Activated gamma-delta T cell (primary cell): ENCODE measurements around the gene TOR1B.
A peak's percentile ranks its signal among the peaks of the same experiment; 100 is the strongest.
"Not testable (repeated sequence)": the region's sequence is repeated elsewhere in the genome, so short reads cannot be mapped to it uniquely, and the experiment has no call there.

Experiments
- DNase-seq: peaks from one replicate; lab custom pipeline; 2025; lab: John Stamatoyannopoulos, UW
- total RNA-seq, 2 donors: gene quantifications; one replicate each; lab custom pipeline; 2026; lab: John Stamatoyannopoulos, UW

The TOR1B gene, protein sequence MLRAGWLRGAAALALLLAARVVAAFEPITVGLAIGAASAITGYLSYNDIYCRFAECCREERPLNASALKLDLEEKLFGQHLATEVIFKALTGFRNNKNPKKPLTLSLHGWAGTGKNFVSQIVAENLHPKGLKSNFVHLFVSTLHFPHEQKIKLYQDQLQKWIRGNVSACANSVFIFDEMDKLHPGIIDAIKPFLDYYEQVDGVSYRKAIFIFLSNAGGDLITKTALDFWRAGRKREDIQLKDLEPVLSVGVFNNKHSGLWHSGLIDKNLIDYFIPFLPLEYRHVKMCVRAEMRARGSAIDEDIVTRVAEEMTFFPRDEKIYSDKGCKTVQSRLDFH
- total RNA-seq: 37.4 to 38.9 reads per million in 2 donors

DNA sequence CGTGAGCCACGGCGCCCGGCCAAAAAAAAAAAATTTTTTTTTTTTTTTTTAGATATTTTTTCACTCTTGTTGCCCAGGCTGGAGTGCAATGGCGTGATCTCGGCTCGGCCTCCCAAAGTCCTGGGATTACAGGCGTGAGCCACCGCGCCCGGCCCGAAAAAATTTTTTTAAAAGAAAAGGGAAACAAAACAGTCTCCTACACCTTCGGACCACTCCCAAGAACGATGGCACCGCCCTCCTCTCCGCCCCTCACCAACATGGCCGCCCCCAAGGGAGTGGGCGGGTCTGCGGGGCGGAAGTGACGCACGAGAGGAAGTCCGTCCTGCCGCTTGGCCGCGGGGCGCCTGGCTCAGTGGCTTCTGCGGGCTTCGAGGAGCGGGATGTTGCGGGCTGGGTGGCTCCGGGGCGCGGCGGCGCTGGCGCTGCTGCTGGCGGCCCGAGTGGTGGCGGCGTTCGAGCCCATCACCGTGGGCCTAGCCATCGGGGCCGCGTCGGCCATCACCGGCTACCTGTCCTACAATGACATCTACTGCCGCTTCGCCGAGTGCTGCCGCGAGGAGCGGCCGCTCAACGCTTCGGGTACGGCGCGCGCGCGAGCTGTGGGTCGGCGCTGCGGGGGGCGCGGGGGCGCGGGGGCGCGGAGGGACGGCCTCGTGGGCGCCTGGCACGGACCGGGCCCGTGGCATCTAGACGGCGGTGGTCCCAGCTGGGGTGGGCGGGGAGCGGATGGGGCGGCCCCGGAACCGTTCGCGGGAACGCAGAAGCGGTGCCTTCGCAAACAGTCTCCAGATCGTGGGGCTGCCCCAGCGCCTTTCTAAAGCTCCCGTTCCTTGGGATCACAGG lies at the start of gene TOR1B:
Gene TOR1B (plus strand): TSS at position 352 of the 843 bp plus-strand sequence. CDS start 29 bp downstream, at position 381.
- DNase-seq: peak; percentile 87

DNA sequence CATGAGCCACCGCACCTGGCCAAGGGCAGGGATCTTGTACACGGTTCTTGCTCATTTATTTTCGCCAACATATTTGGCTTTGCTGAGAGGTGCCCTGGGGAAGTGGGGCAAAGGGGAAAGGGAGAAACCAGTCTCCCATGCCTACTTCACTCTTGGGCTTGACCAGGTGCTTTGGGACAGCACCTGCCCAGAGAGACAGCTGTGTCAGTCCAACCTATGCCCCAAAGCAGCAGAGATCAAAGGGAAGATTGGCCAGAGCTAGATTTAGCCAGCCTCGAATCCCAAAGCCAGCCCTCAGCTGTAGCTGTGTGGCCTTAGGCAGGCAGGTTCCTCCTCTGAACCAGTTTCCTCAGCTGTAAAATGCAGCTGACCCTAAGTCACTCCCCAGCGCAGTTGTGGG lies 47.8 kb upstream of the TOR1B start:
- DNase-seq: no peak

DNA sequence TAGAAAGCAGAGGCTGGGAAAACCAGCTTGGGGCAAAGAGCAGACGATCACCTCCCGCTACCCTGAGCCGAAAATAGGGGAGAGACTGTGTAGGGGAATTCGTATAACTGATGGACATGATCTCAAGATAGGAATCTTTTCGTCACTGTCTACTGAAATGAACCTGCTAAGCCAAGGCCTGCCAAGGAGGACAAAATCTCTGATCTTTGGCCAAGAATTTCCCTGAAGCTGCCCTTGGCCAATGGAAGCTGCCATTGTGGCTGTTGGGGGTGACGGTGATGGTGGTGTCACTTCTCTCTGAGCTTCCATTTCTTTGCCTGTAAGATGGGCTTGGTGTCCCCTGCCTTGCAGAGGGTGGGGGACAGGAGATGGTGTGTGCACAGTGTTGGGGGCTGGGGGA lies 46.8 kb upstream of the TOR1B start:
- no peak for DNase-seq

DNA sequence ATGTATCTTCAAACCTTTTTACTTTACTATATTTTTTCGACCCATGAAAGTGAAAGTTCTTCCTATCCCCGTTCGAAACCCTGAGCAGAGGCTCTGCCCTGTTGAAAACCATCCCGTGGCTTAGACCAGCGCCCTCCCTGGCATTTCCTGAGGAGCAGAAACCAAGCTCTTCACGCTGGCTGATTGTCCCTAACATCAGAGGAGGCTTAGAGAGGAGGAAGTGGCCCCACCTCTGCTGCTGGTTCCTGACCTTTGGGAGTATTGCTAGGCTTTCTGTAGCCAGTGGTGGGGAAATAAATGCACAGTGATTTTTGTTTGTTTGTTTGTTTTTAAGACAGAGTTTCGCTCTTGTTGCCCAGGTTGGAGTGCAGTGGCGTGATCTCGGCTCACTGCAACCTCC lies 45.9 kb upstream of the TOR1B start:
- DNase-seq: no peak

DNA sequence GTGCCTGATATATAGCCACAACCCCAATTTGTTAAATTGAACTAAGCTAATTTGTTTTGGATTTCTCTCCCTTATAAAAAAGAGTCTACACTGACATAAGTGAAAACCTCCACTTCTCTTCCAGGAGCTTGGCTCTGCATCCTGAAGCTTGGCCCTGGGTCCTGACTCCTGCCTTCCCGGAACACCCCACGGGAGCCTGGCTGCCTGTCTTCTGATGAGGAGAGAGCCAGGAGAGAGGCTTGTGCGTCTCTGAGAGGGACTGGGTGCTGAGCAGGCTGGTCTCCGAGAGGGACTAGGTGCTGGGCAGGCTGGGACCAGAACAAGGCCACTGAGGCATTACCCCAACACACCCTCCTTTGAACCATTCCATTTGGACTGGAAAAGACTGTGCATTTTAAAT lies 43.7 kb upstream of the TOR1B start:
- DNase-seq: no peak

DNA sequence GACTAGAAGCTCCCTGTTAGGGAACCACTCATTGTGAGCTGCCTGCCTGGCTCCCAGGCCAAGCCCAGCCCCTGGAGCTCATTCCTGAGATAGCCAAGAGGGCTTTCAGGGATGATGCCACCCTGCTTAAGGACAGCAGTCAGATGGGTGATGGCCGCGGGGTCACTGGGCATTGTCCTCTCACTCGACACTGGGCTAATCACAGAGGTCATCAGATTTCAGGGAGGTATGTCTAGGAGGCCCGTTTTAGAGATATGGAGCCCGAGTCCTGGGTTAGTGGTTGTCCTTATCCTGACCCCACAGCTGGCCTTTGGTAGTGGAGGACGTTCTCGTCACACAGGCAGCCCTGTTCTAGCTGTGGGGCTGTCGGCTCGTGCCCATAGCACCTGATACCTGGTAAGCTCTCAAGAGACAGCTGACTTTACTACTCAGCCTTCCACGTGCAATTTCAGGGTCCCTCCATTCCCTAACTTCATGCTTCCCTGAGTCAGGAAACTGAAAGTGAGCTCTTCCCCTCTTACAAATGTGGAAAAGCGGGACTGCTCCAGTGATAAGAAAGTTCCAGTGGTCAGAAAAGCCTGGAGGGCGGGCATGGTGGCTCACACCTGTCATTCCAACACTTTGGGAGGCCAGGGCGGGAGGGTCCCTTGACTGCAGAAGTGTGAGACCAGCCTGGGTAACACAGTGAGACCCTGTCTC lies 43.0 kb upstream of the TOR1B start:
- no peak for DNase-seq

DNA sequence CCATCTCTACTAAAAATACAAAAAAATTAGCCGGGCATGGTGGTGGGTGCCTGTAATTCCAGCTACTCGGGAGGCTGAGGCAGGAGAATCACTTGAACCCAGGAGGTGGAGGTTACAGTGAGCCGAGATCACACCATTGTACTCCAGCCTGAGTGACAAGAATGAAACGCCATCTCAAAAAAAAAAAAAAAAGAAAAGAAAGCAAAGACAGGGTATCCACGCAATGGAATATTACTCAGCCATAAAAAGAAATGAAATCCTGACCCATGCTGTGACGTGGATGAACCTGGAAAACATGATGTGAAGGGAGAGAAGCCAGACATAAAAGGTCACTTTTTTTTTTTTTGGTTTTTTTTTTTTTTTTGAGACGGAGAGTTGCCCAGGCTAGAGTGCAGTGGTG lies 42.2 kb upstream of the TOR1B start:
- DNase-seq: not testable (repeated sequence)

DNA sequence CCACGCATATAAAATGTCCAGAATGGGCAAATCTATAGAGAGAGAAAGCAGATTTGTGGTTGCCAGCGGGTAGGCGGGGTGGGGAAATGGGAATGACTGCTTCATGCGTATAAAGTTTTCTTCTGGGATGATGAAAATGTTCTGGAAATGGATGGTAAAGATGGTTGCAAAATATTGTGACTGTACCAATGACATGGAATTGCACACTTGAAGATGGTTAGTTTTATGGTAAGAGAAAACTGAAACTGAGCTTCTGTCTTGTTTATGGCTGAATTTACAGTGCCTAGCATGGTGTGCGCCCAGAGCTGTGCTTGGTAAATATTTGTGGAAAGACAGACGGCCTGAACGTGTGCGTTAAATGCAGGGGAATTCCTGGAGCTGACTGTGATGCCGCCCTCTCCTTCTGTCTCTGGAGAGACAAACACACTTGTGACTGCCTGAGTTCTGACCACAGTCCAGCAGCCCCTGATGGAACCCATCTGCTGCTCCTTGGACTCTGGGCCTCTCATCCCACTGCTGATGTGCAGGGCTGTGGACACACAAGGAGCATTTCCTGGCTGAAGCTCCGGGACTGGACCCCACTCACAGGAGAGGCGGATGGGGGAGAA lies 41.6 kb upstream of the TOR1B start:
- DNase-seq: no peak

DNA sequence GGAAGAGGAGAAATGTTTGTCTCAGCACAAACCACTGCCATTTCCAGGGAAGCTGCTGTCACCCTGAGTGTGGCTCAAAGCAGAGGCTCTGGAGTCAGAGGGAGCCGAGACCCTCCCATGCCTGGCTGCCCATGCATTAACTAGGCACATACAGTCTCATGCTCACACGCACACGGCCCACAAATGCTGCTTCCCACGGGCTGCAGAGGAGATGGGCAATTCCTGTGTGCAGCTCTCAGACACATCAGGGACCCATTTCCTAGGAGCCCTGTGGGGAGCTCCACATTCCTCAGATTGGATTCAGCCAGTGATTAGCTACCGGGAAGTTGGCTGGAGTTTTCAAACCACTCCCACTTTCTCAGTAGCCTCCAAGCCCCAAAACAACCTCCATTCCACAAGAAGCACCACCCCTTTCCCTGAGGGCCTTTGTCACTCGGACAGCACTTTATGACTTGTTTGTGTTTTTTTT lies 41.0 kb upstream of the TOR1B start:
- DNase-seq: no peak

DNA sequence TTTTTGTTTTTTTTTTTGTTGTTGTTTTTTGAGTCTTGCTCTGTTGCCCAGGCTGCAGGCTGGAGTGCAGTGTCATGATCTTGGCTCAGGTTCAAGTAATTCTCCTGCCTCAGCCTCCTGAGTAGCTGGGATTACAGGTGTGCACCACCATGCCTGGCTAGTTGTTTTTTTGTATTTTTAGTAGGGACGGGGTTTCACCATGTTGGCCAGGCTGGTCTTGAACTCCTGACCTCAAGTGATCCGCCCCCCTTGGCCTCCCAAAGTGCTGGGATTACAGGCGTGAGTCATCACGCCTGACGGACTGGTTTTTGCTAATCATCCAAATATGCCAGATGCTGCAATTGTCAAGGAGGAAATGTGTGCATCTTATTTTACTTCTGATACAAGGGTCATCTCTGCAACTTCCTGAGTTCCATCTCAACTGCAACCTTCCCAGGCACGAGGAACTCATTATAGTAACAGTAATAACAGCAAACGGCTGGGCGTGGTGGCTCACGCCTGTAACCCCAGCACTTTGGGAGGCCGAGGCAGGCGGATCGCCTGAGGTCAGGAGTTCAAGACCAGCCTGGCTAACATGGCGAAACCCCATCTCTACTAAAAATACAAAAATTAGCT lies 40.5 kb upstream of the TOR1B start:
- DNase-seq: not testable (repeated sequence)

DNA sequence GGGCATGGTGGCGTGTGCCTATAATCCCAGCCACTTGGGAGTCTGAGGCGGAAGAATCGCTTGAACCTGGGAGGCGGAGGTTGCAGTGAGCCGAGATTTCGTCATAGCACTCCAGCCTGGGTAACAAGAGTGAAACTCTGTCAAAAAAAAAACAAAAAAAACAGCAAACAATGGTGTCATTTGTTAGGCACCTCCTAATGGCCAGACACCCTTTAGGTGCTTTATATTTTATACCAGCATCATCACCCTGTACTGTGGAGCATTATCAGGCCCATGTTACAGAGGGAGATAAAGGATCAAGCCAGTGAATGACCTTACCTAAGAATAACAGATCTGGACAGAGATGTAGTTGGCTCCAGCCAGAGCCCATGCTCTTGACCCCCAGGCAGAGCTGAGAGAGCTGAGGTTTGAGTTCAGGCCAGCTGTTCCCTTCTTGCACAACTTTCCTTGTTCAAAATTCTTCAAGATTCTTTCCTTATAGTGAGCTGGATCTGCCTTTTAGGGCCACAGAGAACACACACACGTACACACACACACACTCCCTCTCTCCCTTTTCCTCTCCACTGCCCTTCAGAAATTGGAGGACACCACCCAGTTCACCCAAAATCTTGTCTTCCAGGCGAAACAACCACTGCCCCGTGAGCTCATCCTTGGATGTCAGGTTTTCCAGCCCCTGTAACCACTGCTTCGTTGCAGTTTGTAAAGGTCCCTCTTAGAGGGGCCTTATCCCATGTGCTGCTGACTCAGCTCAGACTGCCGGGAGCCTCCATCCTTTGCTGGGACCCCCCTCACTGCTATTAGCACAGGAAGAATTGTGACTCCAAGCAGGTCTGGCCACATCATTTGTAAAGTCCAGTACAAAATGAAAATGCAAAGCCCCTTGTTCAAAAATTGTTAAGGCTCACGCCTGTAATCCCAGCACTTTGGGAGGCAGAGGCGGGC lies 39.7 kb upstream of the TOR1B start:
- no peak for DNase-seq

DNA sequence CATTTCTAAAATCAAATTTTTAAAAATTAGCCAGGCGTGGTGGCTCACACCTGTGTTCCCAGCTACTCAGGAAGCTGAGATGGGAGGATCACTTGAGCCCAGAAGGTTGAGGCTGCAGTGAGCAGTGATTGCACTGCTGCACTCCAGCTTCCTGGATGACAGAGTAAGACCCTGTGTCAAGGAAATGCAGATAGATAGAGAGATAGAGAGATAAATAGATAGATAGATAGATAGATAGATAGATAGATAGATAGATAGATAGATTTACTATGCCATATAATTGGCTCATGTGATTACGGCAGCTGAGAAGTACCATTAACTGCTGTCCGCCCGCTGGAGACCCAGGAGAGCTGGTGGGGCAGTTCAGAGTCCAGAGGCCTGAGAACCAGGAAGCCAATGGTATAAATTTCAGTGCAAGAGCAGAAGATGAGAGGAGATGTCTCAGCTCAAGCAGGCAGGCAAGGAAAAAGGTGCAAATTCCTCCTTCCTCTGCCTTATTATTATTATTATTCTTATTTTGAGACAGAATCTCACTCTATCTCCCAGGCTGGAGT lies 37.1 kb upstream of the TOR1B start:
- DNase-seq: no peak

DNA sequence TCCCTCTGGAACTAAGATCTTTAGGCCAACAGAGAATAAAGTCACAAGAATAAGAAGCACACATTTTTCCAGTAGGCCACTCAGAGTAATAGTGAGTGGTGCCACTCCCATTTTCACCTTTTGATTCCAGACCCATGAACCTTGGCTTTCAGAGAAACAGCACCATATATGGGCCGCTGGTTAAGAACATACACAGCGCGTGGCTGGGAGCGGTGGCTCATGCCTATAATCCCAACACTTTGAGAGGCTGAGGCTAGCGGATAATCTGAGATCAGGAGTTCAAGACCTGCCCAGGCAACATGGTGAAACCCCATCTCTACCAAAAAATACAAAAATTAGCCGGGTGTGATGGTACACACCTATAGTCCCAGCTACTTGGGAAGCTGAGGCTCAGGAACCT lies 34.5 kb upstream of the TOR1B start:
- DNase-seq: no peak

DNA sequence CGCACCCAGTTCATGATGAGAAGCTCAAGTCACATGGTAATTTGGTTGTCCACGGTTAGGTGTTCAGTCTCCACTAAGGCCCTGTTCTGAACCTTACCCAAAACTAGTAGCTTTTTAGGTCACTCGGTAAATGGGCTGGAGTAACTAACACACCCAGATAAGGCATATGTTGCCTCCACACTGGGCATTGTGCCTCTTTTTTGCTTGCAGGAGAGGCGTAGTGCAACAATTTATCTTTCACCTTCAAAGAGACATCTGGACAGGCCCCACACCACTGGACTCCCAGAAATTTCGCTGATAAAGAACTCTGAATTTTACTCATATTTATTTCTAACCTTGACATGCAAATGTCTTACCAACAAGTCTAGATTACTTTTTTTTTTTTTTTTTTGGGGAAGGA lies 33.3 kb upstream of the TOR1B start:
- no peak for DNase-seq

DNA sequence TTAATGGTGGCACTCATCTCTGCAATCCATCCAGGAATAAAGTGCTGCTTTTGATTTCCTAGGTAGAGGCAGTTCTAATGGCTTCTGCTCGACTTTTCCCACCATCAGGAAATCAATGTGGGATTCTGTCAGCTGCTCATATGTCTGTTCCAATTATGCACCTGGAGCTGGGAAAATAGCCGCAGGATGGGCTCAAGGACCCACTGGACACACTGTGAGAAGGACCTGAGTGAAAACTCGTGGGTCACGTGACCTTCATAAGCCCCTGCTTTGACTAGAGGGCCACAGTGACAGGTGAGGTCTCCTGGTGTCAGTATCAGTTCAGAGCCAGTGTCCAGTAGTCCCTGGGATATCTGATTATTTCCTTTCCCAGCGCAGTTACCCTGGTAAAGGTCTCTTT lies 32.2 kb upstream of the TOR1B start:
- DNase-seq: no peak

DNA sequence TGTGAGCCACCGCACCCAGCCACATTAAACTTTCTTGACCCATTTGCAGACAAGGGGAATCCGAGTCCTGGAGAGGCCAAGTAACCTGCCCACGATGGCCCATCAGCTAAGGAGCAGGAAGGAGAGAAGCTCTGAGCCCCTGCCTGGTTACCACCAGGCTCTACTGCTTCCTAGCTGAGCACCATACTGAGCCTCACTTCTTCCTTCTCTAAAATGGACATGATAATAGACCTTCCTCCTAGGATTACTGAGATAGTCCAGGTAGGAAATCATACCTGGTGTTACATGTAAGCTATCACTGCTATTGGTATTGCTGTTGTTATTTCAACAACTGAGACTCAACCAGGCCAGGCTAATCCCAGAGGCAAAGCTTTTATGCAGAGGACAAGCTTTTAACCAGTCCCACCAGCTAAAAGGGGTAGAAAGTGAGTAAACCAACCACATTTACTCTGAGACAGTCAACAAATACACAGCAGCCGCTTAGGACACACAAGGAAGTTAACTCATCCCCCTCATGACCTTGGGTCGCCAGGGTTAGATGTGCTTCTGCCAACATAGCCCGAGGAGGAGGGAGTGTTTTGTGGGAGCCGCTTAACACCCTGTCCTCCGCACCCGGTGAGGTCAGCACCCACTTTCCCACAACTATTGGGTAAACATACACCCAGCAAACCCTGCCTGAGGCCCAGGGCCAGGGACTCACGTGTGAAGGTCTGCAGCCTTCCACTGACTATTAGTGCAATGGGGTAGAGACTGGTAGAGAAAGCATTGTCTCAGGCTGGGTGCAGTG lies 29.5 kb upstream of the TOR1B start:
- no peak for DNase-seq

DNA sequence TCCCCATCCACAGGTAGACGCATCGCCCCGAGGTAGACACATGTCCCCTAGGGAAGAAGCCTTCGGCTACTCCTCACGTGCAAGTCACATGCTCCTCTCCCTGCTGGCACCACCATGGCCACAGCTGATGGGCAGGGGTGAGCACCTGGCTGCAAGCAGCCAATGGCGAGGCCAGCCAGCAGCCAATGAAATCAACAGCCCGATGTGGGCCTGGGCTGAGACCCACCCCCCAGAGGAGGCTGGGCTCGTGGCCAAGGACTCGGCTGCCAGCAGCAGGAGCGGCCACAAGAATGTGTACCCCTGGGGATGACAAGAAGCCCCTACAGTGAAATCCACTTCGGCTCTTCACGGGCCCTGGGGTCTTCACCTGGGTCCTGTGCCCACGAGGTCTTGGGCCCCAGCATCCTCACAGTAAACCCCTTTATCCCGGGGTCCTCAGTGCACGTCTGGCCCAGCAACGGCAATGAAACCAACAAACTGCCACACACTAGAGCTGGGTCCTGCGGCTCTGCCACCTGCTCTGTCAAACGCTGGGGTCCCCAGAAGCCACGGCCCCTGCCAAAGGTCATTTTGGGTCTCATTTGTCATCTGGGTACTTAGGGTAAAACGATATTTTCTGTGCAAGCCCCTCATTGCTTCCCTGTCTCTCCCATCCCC lies 28.1 kb upstream of the TOR1B start:
- no peak for DNase-seq

DNA sequence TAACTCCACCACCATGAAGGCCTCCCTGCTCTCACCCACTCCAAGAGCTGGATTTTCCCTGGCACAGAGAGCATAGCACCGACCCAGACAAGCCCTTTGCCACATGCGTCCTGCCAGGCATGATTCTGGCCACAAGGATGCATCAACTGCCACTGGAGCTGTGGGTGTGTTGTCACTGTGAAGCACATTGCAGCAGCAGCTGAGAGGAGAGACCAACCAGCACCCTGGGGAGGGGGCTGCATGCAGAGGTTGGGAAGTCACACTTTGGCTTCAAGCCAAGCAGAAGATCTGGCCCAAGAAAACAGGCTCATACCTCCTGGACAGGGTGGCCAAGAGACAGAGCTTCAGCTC lies 27.6 kb upstream of the TOR1B start:
- no peak for DNase-seq

DNA sequence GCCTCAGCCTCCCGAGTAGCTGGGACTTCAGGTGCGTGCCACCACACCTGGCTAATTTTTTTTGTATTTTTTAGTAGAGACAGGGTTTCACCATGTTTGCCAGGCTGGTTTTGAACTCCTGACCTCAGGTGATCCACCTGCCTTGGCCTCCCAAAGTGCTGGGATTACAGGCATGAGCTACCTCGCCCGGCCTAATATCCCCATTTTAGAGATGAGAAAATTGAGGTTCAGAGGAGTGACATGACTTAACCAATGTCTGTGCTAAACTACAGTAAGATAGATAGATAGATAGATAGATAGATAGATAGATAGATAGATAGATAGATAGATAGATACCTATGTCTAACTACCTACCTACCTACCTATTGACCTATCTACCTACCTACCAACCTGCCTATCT lies 26.9 kb upstream of the TOR1B start:
- not testable (repeated sequence) for DNase-seq
